WTC11 (cell line): ENCODE results near the gene MTOR. TPM values are rescaled to one million over a fixed set of nuclear protein-coding genes. Genes with fewer than 3 reads are reported as not detected.

Source experiments
- FOXJ3 ChIP-seq: sonication (generic); formaldehyde crosslinking; IDR thresholded peaks from 2 replicates; pipeline ENCODE4 v1.9.0; 2021; ENCODE audit warnings: missing genetic modification reagents, mild to moderate bottlenecking, borderline replicate concordance
- NR3C1 ChIP-seq: sonication (generic); formaldehyde crosslinking; conservative IDR thresholded peaks from 2 replicates; pipeline ENCODE4 v1.8.1; 2023; ENCODE audit warnings: low read depth, mild to moderate bottlenecking, missing genetic modification reagents
- SMAD4 ChIP-seq: sonication (generic); formaldehyde crosslinking; IDR thresholded peaks from 2 replicates; pipeline ENCODE4 v1.8.0; 2022; ENCODE audit warnings: mild to moderate bottlenecking, missing genetic modification reagents
- TCF7 ChIP-seq: sonication (generic); formaldehyde crosslinking; IDR thresholded peaks from 2 replicates; pipeline ENCODE4 v1.8.0; 2022; ENCODE audit warnings: mild to moderate bottlenecking, low read depth, missing genetic modification reagents, moderate library complexity
- TP53 ChIP-seq: sonication (generic); formaldehyde crosslinking; IDR thresholded peaks from 2 replicates; pipeline ENCODE4 v1.8.1; 2023; ENCODE audit warnings: mild to moderate bottlenecking, missing genetic modification reagents
- ZNF671 ChIP-seq: fragments of 250-450 bp; sonication (Bioruptor Pico); IDR thresholded peaks from 2 replicates; pipeline ENCODE4 v1.8.0; 2021; ENCODE audit warnings: mild to moderate bottlenecking
- total RNA-seq: library from RNA; stranded (reverse); gene quantifications from 3 replicates; pipeline ENCODE4 v1.2.3, GENCODE V29; 2021
- TF ChIP-seq, protein P1 (sequence below): fragments of 250-450 bp; sonication (Bioruptor Pico); IDR thresholded peaks from 2 replicates; pipeline ENCODE4 v1.9.0; 2021; ENCODE audit warnings: mild to moderate bottlenecking
- TF ChIP-seq, protein P2 (sequence below): sonication (generic); formaldehyde crosslinking; IDR thresholded peaks from 2 replicates; pipeline ENCODE4 v1.8.1; 2023; ENCODE audit warnings: mild to moderate bottlenecking, missing genetic modification reagents, borderline replicate concordance
- TF ChIP-seq, protein P3 (sequence below): fragments of 250-450 bp; sonication (Bioruptor Pico); IDR thresholded peaks from 2 replicates; pipeline ENCODE4 v1.9.0; 2021; ENCODE audit warnings: moderate library complexity, mild to moderate bottlenecking, inconsistent platforms, borderline replicate concordance
- TF ChIP-seq, protein P4 (sequence below): sonication (generic); formaldehyde crosslinking; IDR thresholded peaks from 2 replicates; pipeline ENCODE4 v1.8.0; 2023; ENCODE audit warnings: mild to moderate bottlenecking, missing genetic modification reagents
- TF ChIP-seq, protein P5 (sequence below): sonication (generic); formaldehyde crosslinking; IDR thresholded peaks from 2 replicates; pipeline ENCODE4 v1.8.1; 2023; ENCODE audit warnings: mild to moderate bottlenecking, missing genetic modification reagents
- TF ChIP-seq, protein P6 (sequence below): fragments of 250-450 bp; sonication (Bioruptor Pico); conservative IDR thresholded peaks from 2 replicates; pipeline ENCODE4 v1.9.0; 2021; ENCODE audit warnings: mild to moderate bottlenecking

The MTOR gene
- total RNA-seq, 1 experiment from 2014 or later: 65.0 TPM

DNA sequence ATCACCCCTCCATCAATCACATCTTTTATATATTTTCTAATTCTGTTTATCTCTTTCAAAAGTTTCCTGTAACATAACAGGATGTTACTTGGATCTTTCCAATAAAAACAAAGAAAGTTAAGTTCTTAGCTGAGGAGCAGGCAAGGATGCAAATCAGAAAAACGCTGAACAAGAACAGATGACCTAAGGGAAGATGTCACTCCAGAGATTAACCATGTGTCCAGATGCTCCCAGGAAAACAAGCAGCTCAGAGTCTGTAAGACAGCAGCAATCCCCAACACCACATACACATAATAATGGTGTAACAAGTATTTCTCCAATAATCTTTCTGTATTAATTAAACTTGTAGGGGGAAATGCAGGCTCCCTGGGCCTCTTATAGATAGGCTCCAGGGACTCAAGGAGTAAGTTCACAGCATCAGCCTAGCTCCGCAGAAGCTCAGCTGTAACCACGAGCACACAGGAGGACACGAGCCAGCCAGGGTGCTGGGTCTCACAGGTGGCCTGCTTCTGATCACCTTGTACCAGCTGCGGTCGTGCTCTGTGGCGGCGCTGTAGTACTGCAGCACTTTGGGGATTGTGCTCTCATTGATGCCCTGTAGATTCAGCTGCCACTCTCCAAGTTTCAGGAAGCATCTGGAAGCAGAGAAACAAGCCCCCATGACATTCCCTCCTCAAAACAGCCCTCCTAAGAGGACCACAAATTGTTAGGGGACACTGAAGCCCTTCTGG is 129.6 kb downstream of the MTOR start (continued):
- TF ChIP-seq, protein P1, sequence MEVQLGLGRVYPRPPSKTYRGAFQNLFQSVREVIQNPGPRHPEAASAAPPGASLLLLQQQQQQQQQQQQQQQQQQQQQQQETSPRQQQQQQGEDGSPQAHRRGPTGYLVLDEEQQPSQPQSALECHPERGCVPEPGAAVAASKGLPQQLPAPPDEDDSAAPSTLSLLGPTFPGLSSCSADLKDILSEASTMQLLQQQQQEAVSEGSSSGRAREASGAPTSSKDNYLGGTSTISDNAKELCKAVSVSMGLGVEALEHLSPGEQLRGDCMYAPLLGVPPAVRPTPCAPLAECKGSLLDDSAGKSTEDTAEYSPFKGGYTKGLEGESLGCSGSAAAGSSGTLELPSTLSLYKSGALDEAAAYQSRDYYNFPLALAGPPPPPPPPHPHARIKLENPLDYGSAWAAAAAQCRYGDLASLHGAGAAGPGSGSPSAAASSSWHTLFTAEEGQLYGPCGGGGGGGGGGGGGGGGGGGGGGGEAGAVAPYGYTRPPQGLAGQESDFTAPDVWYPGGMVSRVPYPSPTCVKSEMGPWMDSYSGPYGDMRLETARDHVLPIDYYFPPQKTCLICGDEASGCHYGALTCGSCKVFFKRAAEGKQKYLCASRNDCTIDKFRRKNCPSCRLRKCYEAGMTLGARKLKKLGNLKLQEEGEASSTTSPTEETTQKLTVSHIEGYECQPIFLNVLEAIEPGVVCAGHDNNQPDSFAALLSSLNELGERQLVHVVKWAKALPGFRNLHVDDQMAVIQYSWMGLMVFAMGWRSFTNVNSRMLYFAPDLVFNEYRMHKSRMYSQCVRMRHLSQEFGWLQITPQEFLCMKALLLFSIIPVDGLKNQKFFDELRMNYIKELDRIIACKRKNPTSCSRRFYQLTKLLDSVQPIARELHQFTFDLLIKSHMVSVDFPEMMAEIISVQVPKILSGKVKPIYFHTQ (CRISPR knock-in tag): no peak
- TF ChIP-seq, protein P2, sequence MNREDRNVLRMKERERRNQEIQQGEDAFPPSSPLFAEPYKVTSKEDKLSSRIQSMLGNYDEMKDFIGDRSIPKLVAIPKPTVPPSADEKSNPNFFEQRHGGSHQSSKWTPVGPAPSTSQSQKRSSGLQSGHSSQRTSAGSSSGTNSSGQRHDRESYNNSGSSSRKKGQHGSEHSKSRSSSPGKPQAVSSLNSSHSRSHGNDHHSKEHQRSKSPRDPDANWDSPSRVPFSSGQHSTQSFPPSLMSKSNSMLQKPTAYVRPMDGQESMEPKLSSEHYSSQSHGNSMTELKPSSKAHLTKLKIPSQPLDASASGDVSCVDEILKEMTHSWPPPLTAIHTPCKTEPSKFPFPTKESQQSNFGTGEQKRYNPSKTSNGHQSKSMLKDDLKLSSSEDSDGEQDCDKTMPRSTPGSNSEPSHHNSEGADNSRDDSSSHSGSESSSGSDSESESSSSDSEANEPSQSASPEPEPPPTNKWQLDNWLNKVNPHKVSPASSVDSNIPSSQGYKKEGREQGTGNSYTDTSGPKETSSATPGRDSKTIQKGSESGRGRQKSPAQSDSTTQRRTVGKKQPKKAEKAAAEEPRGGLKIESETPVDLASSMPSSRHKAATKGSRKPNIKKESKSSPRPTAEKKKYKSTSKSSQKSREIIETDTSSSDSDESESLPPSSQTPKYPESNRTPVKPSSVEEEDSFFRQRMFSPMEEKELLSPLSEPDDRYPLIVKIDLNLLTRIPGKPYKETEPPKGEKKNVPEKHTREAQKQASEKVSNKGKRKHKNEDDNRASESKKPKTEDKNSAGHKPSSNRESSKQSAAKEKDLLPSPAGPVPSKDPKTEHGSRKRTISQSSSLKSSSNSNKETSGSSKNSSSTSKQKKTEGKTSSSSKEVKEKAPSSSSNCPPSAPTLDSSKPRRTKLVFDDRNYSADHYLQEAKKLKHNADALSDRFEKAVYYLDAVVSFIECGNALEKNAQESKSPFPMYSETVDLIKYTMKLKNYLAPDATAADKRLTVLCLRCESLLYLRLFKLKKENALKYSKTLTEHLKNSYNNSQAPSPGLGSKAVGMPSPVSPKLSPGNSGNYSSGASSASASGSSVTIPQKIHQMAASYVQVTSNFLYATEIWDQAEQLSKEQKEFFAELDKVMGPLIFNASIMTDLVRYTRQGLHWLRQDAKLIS (CRISPR knock-in tag): no peak
- TF ChIP-seq, protein P3, sequence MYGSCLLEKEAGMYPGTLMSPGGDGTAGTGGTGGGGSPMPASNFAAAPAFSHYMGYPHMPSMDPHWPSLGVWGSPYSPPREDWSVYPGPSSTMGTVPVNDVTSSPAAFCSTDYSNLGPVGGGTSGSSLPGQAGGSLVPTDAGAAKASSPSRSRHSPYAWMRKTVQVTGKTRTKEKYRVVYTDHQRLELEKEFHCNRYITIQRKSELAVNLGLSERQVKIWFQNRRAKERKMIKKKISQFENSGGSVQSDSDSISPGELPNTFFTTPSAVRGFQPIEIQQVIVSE: no peak
- TF ChIP-seq, protein P4, sequence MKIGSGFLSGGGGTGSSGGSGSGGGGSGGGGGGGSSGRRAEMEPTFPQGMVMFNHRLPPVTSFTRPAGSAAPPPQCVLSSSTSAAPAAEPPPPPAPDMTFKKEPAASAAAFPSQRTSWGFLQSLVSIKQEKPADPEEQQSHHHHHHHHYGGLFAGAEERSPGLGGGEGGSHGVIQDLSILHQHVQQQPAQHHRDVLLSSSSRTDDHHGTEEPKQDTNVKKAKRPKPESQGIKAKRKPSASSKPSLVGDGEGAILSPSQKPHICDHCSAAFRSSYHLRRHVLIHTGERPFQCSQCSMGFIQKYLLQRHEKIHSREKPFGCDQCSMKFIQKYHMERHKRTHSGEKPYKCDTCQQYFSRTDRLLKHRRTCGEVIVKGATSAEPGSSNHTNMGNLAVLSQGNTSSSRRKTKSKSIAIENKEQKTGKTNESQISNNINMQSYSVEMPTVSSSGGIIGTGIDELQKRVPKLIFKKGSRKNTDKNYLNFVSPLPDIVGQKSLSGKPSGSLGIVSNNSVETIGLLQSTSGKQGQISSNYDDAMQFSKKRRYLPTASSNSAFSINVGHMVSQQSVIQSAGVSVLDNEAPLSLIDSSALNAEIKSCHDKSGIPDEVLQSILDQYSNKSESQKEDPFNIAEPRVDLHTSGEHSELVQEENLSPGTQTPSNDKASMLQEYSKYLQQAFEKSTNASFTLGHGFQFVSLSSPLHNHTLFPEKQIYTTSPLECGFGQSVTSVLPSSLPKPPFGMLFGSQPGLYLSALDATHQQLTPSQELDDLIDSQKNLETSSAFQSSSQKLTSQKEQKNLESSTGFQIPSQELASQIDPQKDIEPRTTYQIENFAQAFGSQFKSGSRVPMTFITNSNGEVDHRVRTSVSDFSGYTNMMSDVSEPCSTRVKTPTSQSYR (CRISPR knock-in tag): no peak
- no peak for TF ChIP-seq TCF7
- TF ChIP-seq, protein P5, sequence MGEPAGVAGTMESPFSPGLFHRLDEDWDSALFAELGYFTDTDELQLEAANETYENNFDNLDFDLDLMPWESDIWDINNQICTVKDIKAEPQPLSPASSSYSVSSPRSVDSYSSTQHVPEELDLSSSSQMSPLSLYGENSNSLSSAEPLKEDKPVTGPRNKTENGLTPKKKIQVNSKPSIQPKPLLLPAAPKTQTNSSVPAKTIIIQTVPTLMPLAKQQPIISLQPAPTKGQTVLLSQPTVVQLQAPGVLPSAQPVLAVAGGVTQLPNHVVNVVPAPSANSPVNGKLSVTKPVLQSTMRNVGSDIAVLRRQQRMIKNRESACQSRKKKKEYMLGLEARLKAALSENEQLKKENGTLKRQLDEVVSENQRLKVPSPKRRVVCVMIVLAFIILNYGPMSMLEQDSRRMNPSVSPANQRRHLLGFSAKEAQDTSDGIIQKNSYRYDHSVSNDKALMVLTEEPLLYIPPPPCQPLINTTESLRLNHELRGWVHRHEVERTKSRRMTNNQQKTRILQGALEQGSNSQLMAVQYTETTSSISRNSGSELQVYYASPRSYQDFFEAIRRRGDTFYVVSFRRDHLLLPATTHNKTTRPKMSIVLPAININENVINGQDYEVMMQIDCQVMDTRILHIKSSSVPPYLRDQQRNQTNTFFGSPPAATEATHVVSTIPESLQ (CRISPR knock-in tag): no peak
- TF ChIP-seq, protein P6, sequence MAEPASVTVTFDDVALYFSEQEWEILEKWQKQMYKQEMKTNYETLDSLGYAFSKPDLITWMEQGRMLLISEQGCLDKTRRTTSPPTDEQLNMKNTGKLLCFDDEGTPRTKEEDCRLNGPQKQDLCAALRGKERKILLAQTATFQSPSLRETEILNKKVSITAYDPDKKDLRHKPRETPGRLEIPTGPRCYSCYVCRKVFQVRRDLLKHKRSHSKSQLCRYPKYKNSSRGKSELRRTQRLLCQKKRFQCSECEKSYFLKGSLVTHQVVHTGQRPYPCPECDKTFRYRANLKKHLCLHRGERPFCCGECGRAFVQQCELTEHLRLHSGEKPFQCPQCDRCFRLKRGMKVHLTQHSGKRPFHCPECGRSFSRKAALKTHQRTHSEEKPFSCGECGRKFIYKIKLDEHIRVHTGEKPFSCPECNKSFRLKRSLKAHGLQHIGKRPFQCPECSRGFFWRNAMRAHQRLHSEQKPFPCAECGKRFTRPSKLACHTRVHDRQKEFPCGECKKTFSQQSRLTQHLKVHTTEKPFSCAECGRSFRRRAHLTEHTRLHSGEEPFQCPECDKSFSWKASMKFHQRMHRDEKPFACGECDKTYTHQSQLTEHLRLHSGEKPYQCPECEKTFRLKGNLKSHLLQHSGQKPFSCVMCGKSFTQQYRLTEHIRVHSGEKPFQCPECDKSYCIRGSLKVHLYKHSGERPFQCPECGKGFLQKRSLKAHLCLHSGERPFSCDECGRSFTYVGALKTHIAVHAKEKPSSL (CRISPR knock-in tag): no peak
- TF ChIP-seq TP53 (CRISPR knock-in tag): no peak
- no peak for TF ChIP-seq SMAD4 (CRISPR knock-in tag)
- no peak for TF ChIP-seq FOXJ3 (CRISPR knock-in tag)
- TF ChIP-seq NR3C1: no peak
- no peak for TF ChIP-seq ZNF671
